GM18526 (cell line): ENCODE results near the gene CACNA1D.

Experiments used
- POLR2A ChIP-seq: IDR thresholded peaks from 3 replicates; pipeline ENCODE4 v1.6.1; 2011; ENCODE audit not compliant: insufficient read length; ENCODE audit errors: extremely low read depth

CACNA1D gene

DNA sequence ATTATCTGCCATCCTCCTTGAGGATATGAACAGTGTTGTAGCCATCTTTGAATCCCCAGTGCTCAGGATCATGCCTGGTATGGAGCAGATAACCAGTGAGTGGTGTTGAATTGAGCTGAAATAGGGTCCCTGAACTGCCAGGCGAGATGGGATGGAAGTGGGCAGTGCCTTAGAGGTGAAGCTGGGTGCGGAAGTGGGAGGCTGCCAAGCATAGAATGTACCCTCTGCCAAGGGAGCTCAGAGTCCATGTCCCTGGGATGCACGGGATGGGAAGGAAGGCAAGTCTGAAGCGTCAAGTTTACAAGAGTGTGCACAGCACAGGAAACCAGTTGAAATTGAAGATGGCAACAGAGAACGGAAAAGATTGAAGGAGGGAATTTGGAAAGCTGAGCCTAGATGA lies 147.0 kb downstream of the CACNA1D start:
- TF ChIP-seq POLR2A: no peak

DNA sequence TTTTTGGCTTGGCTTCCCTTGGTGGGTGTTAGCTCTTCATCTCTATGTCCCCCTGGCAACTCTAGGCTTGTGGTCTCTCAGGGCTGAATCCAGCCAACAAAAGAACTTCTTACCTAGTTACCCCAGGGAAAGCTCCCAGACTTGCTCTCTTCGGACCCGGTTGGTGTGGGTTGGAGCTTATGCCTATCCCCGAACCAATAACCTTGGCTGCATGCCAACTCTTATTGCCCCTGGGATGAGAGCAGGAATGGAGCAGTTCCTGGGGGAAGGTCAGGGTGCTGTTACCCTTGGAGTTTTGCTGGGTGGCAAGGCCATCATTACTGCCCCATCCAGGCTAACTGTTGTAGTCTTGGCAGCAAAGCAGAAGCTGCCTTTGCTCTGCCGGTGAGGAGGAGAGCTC lies 147.8 kb downstream of the CACNA1D start:
- no peak for TF ChIP-seq POLR2A

DNA sequence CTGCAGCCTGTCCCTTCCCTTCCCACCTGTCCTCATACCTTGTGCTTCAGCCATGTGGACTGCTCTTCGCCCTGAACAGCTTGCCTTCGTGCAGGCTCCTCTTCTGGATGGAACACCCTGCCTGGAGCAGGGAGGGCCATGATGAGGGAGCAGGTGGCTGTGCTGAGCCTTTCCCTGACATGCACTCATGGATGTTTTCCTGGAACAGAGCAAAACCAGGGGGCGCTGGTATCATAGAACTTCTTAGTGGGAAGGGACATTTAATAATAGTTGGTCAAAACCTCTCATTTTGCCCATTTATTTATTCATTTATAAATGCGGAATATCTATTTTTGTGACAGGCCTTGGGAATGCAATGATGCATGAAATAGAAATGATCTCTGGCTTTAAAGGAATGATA lies 149.3 kb downstream of the CACNA1D start:
- no peak for TF ChIP-seq POLR2A

DNA sequence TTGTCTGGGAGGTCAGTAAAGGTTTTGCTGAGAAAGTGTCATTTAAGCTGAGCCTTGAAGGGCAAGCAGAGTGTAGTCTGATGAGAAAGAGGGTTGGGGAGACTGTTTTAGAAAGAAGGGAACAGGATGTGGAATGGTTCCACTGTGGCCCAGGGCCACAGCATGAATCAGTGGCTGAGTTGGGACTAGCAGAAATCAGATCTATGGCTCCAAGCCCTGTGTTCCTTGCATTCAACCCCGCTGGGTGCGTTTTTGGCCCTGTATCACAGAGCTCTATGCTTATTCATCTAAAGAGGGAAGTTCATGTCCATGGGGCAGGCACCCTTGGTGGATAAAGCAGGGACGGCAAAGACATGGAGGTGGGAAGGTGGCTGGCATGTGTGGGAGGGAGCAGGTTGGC lies 151.3 kb downstream of the CACNA1D start:
- TF ChIP-seq POLR2A: no peak

DNA sequence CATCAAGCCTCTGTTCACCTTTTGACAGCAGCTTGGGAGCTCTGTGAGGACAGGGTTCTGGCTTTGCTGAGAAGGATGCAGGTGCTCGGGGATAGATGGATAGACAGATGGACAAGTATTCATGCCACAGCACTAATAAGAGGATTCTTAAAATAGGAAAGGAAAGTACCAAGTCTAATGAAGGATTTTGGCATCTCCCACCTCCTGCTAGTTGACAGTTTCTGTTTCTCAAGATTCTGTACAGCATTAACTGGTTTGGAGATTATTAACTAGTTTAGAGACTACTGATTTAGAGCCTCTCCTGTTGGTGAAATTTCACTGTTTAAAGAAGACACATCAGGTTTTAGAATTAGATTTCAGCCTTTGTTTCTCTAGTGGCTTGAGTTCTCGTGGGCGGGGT lies 152.3 kb downstream of the CACNA1D start:
- TF ChIP-seq POLR2A: no peak

DNA sequence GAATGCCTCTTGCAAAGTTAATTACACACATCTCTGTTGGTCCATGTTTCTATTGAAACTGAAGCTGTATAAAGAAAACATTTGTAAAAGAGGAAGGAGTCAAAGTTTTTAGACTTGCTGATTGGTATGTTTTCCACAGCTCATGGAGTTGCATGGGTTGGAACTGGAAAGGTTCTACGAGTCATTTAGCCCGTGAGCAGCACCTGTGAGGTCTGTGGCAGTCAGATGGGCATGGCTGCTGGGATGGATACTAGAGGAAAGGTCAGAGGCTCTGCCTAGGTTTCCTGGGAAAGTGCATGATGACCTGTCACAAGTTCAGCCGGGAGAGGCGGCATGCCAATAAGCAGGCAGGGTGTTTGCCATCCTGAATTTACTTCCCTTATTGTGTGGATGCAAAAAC lies 155.4 kb downstream of the CACNA1D start:
- TF ChIP-seq POLR2A: no peak

DNA sequence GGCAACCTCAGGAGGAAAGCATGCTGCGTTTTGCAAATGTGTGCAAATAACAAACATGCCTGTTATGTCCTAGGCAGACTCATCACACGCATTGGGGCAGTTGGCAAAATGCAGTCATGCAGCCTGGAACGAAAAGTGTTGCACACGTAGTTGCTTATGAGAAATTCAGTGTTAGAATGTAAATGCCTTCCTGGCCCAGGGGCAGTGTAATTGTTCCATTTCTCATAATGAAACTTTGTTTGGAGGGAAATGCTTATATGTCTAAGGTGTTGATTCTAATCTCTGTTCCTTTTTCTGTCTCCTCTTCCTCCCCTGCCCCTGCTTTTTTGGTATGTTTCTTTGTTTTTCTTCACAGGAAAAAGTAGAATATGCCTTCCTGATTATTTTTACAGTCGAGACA lies 156.0 kb downstream of the CACNA1D start:
- TF ChIP-seq POLR2A: no peak

DNA sequence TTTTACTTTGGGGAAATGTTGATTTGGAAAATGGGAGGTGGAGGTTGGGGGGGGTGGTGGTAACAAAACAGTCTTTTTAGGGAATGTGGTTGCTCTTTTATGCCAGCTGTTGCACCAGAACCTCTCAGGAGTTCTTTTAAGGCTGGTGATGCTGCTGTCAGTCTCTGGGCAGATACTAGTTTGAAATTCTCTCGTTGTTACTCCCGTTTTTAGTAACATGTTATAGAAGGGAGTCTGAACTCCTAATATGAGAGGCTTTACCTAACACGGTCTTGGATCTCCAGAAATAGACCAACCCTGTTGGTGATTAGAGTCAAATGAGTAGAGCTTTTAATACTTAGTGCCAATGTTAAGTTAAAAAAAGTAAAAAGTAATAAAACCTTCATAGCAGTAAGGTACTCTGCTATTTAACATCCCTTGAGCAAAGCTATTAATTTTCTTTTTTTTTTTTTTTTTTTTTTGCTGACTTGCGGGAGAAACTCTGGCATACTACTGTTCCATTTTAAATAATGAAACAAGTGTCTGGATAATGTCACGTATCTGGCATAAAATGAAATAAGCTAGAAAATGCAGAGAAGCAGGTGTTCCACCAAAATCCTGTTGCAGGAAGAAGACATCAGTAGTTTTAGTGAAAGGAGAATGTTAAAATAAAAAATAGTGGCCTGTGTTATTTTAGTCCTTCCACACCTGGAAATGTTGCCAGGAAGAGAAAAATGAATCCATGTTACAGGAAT lies 156.7 kb downstream of the CACNA1D start:
- no peak for TF ChIP-seq POLR2A

DNA sequence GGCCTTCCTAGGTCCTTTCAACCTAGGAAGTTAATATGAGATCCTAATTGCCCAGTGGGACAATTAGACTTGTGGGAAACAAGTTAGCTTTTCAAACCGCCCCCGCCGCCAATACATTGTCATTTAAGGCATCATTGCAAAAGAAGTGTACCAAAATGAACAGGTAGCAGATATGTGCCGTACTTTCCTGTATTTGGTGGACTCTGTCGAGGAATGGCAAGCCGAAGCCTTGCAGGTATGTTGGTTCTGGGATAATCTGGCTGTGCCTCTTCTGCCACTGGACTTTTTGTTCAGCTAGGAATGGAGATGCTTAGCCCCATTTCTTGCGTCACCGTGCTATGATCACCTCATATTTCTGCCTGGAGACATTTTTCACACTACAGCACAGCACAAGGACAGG lies 157.5 kb downstream of the CACNA1D start:
- no peak for TF ChIP-seq POLR2A

DNA sequence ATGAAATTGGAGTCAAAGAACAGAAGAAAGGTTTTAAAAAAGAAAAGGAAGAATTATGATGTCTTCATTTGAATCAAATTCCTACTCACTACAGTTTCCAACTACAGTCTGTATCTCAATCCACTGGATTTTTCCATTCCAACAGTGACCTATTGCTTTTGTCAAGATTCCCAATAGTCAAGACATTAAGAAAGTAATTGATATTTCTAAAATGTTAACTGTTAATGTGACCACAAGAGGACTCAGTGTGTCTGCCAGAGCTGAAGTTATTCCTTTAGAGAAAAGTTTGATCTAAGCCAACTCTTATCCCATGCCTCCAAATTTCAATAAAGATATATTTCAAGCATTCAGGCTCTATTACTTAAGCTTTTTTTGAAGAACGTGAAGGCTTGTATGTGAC lies 163.2 kb downstream of the CACNA1D start:
- TF ChIP-seq POLR2A: no peak

DNA sequence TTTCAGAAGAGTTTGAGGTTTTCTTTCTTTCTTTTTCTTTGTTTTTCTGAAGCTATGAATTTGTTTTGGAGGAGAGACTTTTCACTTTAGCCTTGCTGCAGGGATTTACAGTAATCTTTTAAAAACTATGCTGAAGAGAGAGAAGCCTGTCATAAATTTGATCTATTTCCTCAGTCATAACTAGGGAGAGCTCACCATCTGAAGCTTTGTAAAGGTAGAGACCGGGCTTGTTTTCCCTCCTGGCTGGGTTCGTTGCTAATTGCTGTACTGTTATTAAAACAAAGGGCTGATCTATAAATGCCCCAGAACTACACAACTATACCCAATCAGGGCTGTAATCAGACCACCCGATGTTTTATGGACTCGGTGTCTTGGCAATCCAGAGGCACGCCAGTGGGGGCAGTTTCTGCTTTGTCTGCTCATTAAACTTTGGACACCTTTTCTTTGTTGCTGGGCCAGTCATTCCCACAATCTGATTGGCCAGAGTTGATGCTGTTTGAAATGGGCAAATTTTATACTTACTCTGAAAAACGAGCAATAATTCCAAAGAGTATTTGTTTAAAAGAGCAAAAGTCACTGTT lies 164.3 kb downstream of the CACNA1D start:
- TF ChIP-seq POLR2A: no peak

DNA sequence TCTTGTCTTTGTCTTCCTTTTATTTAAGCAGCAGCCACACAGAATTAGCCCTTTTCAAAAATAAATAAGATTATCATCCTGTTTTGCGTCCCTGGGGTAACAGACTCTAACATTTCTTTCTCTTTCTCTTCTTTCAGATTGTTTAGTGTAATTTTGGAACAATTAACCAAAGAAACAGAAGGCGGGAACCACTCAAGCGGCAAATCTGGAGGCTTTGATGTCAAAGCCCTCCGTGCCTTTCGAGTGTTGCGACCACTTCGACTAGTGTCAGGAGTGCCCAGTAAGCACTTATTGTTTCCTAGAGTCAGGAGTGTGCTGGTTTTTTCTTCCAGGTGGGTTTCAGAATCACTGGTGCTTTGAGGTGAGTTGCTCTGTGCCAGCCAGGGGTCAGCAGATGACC lies 165.6 kb downstream of the CACNA1D start:
- no peak for TF ChIP-seq POLR2A

DNA sequence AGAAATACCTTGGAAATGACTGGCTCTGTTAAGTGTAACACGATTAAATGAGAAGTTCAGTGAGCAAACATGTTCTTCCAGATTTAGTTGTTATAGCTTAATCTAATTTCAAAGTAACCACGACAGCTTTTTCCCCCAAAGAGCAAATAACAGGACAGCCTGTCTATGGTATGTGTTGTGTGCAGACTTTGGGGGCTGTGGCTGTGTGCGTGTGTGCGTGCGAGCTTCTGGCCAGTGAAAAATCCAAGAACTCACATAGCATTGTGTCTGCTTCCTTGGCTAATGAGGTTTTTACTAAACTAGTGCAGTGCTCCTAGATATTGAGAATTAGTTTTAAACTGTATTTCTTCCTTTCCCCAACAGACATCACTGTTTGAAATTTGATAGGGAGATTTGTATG lies 167.1 kb downstream of the CACNA1D start:
- TF ChIP-seq POLR2A: no peak

DNA sequence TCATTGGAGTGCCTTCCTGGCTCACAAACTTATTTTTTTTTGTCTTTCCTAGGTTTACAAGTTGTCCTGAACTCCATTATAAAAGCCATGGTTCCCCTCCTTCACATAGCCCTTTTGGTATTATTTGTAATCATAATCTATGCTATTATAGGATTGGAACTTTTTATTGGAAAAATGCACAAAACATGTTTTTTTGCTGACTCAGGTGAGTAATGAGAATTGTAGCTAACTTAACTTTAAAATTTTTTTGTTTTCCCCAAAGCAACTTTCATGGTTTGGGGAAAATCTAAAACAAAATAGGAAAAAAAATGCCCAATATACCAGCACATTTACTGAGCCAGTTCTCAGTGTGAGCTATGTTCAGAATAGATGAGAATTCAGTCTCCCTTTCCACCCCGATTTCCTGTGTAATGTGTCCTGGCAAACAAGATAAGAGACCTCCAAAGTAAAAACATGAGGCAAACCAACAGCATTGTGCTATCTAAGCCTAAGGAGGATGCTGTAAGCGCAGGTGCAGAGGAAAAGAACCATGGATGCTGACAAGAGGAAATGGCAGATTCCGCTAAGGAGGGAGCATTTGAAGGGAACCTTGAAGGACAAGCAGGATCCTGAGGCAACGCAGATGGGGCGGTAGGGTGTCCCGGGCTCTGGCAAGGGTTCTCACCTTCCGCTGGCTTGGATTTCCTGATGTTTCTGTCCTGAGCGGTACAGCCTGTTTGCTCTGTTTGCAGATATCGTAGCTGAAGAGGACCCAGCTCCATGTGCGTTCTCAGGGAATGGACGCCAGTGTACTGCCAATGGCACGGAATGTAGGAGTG lies 171.4 kb downstream of the CACNA1D start:
- TF ChIP-seq POLR2A: no peak

DNA sequence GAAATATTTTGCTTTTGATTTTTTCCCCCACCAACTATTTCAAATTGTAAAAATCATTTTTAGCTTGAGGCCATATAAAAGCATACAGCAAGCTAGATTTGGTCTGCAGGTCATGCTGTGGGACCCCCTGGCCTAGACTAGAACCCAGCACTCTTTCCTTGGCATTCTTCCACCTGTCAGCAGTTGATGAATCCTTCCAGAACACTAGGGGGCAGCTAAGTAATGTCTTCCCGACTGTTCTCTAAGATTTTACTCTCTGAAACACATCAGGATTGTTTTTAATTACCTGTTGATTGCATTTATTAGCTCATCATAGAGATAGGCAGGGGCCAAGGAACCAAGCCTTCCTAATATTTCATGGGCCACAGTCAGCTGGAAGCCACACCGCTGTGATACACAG lies 174.5 kb downstream of the CACNA1D start:
- TF ChIP-seq POLR2A: no peak

DNA sequence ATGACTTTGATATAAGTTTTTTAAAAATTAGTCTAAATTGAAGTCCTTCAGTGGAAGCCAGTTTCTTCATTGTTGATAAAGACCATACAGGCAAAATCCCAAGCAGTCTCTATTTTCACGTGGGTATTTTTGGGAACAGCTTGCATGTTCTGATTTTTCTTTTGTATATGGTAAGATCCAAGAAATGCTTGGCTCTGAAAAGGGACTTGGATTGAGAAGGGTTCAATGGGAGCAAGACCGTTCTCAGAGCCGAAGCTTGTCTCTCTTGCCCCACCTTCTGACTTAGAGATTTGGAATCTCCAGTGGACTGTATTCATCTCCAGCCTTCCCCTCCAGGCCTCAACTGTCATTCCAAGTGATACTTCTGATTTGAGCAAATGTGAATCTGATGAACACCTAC lies 176.3 kb downstream of the CACNA1D start:
- TF ChIP-seq POLR2A: no peak
